ENCODE measurements around the gene ACTRT1. TPM values are rescaled to one million over a fixed set of nuclear protein-coding genes. Genes with fewer than 3 reads are reported as not detected.
A peak's percentile ranks its signal among the peaks of the same experiment; 100 is the strongest.

Gene ACTRT1
- polyA plus RNA-seq, 1 donor (not counting 4 experiments of a cell fraction or from before 2014, with no cell fraction given): not detected

GRCh38 chrX:128020701-128021100, 31.5 kb downstream of the ACTRT1 start:
- Histone ChIP-seq H3K27me3 (ENCODE audit: control insufficient read depth, extremely low read depth, insufficient read depth, low read length) (no peaks in the 10 kb centered on the region), H3K79me2 (ENCODE audit: control insufficient read depth, insufficient read depth, low read length) (no peaks in the 10 kb centered on the region), H3K27ac (ENCODE audit: control insufficient read depth, insufficient read depth, low read length) (peak overlapping the region; percentile 40), H3K9me3 (ENCODE audit: control insufficient read depth, low read depth, low read length) (no peaks in the 10 kb centered on the region), H3K36me3 (ENCODE audit: control insufficient read depth in 2 of 2, extremely low read depth in 1 of 2, insufficient read depth in 2 of 2, low read length in 2 of 2) (no peaks in the 10 kb centered on the region), H3K4me3 (ENCODE audit: control insufficient read depth in 2 of 3, extremely low read depth in 1 of 3, insufficient read depth in 2 of 3, low read depth in 1 of 3, low read length in 3 of 3) (no peak overlapping the region), H3K4me1 (ENCODE audit: control insufficient read depth, extremely low read depth, insufficient read depth, low read length) (peaks cover 4% of the 10 kb centered on the region), H3K4me2 (ENCODE audit: control insufficient read depth, extremely low read depth, insufficient read depth, low read depth, low read length) (peak overlapping the region; percentile 10), H3K9me1 (ENCODE audit: control insufficient read depth, extremely low read depth, insufficient read depth, low read length) (no peaks in the 10 kb centered on the region), H3K9ac (ENCODE audit: control insufficient read depth, extremely low read depth, insufficient read depth, low read length) (no peak overlapping the region), H2AFZ (ENCODE audit: control insufficient read depth, low read length) (no peak overlapping the region), H4K20me1 (ENCODE audit: control insufficient read depth, extremely low read depth, insufficient read depth, low read length) (no peaks in the 10 kb centered on the region)
- FAIRE-seq (peak; percentile 89), DNase-seq (ENCODE audit: low read depth, low spot score) (peak; percentile 60)
- dilution Hi-C loops (cut with MboI; ENCODE audit: extremely low pct_ligation_motif_present, low sequenced_read_pairs): no loop called here
- TF ChIP-seq EZH2 (IDR thresholded peaks at IDR 0.05; ENCODE audit: low read length): no peak
- TF ChIP-seq CTCF (optimal IDR thresholded peaks at IDR 0.05 in 1 of 3, IDR thresholded peaks at IDR 0.05 in 1 of 3, conservative IDR thresholded peaks at IDR 0.05 in 1 of 3; ENCODE audit: extremely low read depth in 1 of 3, insufficient read depth in 2 of 3, low read length in 3 of 3): no peak

GRCh38 chrX:128019218-128019617, 33.0 kb downstream of the ACTRT1 start:
- Histone ChIP-seq H3K4me1 (ENCODE audit: control insufficient read depth, extremely low read depth, insufficient read depth, low read length) (peaks cover 4% of the 10 kb centered on the region), H3K4me2 (ENCODE audit: control insufficient read depth, extremely low read depth, insufficient read depth, low read depth, low read length) (no peak overlapping the region), H3K9me3 (ENCODE audit: control insufficient read depth, low read depth, low read length) (no peaks in the 10 kb centered on the region), H3K27me3 (ENCODE audit: control insufficient read depth, extremely low read depth, insufficient read depth, low read length) (no peaks in the 10 kb centered on the region), H3K36me3 (ENCODE audit: control insufficient read depth in 2 of 2, extremely low read depth in 1 of 2, insufficient read depth in 2 of 2, low read length in 2 of 2) (no peaks in the 10 kb centered on the region), H3K4me3 (ENCODE audit: control insufficient read depth in 2 of 3, extremely low read depth in 1 of 3, insufficient read depth in 2 of 3, low read depth in 1 of 3, low read length in 3 of 3) (no peak overlapping the region), H3K9ac (ENCODE audit: control insufficient read depth, extremely low read depth, insufficient read depth, low read length) (no peak overlapping the region), H2AFZ (ENCODE audit: control insufficient read depth, low read length) (no peak overlapping the region), H3K79me2 (ENCODE audit: control insufficient read depth, insufficient read depth, low read length) (no peaks in the 10 kb centered on the region), H4K20me1 (ENCODE audit: control insufficient read depth, extremely low read depth, insufficient read depth, low read length) (no peaks in the 10 kb centered on the region), H3K27ac (ENCODE audit: control insufficient read depth, insufficient read depth, low read length) (no peak overlapping the region), H3K9me1 (ENCODE audit: control insufficient read depth, extremely low read depth, insufficient read depth, low read length) (no peaks in the 10 kb centered on the region)
- DNase-seq (ENCODE audit: low read depth, low spot score): no peak
- dilution Hi-C loops (cut with MboI; ENCODE audit: extremely low pct_ligation_motif_present, low sequenced_read_pairs): no loop called here
- no peak for FAIRE-seq
- TF ChIP-seq CTCF (optimal IDR thresholded peaks at IDR 0.05 in 1 of 3, IDR thresholded peaks at IDR 0.05 in 1 of 3, conservative IDR thresholded peaks at IDR 0.05 in 1 of 3; ENCODE audit: extremely low read depth in 1 of 3, insufficient read depth in 2 of 3, low read length in 3 of 3) (no peak), EZH2 (IDR thresholded peaks at IDR 0.05; ENCODE audit: low read length) (no peak)

Measured in keratinocyte (primary cell).